Measurements from ENCODE around the gene DLG2.
"Not testable (repeated sequence)": the region's sequence is repeated elsewhere in the genome, so short reads cannot be mapped to it uniquely, and the experiment has no call there.

Gene DLG2

GRCh38 chr11:85627332-85627997 lies at the start of gene DLG2:
TSS of gene DLG2 (minus strand) at chr11:85627344.
- no peak for DNase-seq

GRCh38 chr11:85673393-85673792 lies 46.2 kb upstream of the DLG2 start:
- DNase-seq: no peak

- DNase-seq: no peak
These were observed 45.2 kb upstream of the DLG2 start for GRCh38 chr11:85672105-85672902.

GRCh38 chr11:85670949-85671663 lies 44.0 kb upstream of the DLG2 start:
- DNase-seq: not testable (repeated sequence)

- DNase-seq: no peak
These were observed 41.0 kb upstream of the DLG2 start for GRCh38 chr11:85668157-85668556.

GRCh38 chr11:85666687-85667086 lies 39.5 kb upstream of the DLG2 start:
- no peak for DNase-seq

- DNase-seq: no peak
These were observed 38.6 kb upstream of the DLG2 start for GRCh38 chr11:85665733-85666132.

- peak; percentile 81 for DNase-seq
These were observed 37.7 kb upstream of the DLG2 start, which contains the start of gene CREBZF for GRCh38 chr11:85664615-85665481. TSS of gene CREBZF (minus strand) at chr11:85665129. CDS start at chr11:85664875, 254 bp downstream.

- DNase-seq: no peak
These were observed 36.8 kb upstream of the DLG2 start for GRCh38 chr11:85663753-85664614.

- no peak for DNase-seq
These were observed 36.1 kb upstream of the DLG2 start for GRCh38 chr11:85663080-85663752.

- no peak for DNase-seq
These were observed 35.0 kb upstream of the DLG2 start for GRCh38 chr11:85661972-85662664.

GRCh38 chr11:85658180-85658579 lies 31.0 kb upstream of the DLG2 start:
- DNase-seq: no peak

GRCh38 chr11:85656777-85657176 lies 29.6 kb upstream of the DLG2 start:
- no peak for DNase-seq

- not testable (repeated sequence) for DNase-seq
These were observed 27.2 kb upstream of the DLG2 start for GRCh38 chr11:85654343-85654742.

- DNase-seq: no peak
These were observed 25.8 kb upstream of the DLG2 start for GRCh38 chr11:85652786-85653447.

- DNase-seq: no peak
These were observed 24.0 kb upstream of the DLG2 start for GRCh38 chr11:85651118-85651517.

- peak; percentile 76 for DNase-seq
These were observed 20.6 kb upstream of the DLG2 start, which contains the start of gene TMEM126A for GRCh38 chr11:85647604-85648299. TSS of gene TMEM126A (plus strand) at chr11:85647967. CDS start at chr11:85650256, 2,289 bp downstream.

GRCh38 chr11:85647078-85647477 lies 19.9 kb upstream of the DLG2 start:
- DNase-seq: no peak

GRCh38 chr11:85643191-85643614 lies 16.1 kb upstream of the DLG2 start:
- no peak for DNase-seq
